ENCODE data around the gene ZNF837.

The ZNF837 gene

GRCh38 chr19:58334691-58335249 lies 46.1 kb downstream of the ZNF837 start:
- Mint-ChIP-seq H3K4me3 (no peak overlapping the region), H3K9me3 (peaks cover 8% of the 10 kb centered on the region), H3K4me1 (ENCODE audit: low read depth) (peaks cover 4% of the 10 kb centered on the region), H3K27me3 (ENCODE audit: low read depth) (no peaks in the 10 kb centered on the region), H3K36me3 (ENCODE audit: low read depth) (peaks cover 31% of the 10 kb centered on the region), H3K27ac (no peak overlapping the region)

DNA sequence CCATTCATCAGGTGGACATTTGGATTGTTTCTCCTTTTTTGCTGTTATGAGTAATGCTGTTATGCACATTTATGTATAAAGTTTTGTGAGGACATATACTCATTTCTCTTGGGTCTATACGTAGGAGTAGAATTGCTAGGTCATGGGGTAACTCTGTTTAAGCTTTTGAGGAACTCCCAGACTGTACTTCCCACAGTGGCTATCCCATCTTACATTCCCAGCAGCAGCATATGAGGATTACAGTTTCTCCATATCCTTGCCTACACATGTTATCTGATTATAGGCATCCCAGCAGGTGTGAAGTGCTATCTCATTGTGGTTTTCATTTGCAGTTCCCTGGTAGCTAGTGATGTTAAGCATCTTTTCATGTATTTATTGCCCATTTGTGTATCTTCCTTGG lies 48.1 kb downstream of the ZNF837 start:
- Mint-ChIP-seq H3K4me1 (ENCODE audit: low read depth) (peaks cover 10% of the 10 kb centered on the region), H3K27ac (no peak overlapping the region), H3K4me3 (no peak overlapping the region), H3K9me3 (no peaks in the 10 kb centered on the region), H3K36me3 (ENCODE audit: low read depth) (peaks cover 13% of the 10 kb centered on the region), H3K27me3 (ENCODE audit: low read depth) (no peaks in the 10 kb centered on the region)

DNA sequence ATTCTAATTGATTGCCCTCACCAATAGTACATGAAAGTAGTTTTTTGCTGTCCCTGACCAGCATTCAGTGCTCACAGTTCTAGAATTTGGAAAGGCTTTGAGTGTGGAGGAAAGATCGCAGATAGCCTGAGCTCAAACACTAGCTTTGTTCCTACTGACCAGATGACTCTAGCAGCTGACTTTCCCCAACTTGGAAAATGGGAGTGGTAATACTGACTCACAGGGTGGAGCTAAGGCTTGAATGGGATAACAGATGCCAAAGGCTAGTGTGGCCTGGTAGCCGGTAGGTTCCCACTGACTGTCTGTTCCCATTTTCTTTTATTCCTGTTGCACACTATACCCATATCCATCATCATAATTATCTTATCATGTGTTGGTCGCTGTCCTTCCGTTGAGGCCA lies 50.4 kb downstream of the ZNF837 start:
- peaks cover 10% of the 10 kb centered on the region for H3K4me1 Mint-ChIP-seq (ENCODE audit: low read depth)
- H3K36me3 Mint-ChIP-seq (ENCODE audit: low read depth): peaks cover 5% of the 10 kb centered on the region
- H3K27me3 Mint-ChIP-seq (ENCODE audit: low read depth): no peaks in the 10 kb centered on the region
- H3K9me3 Mint-ChIP-seq: no peaks in the 10 kb centered on the region
- no peak overlapping the region for H3K4me3 Mint-ChIP-seq
- no peak overlapping the region for H3K27ac Mint-ChIP-seq

- H3K4me3 Mint-ChIP-seq: no peak overlapping the region
- peaks cover 10% of the 10 kb centered on the region for H3K4me1 Mint-ChIP-seq (ENCODE audit: low read depth)
- H3K27me3 Mint-ChIP-seq (ENCODE audit: low read depth): no peaks in the 10 kb centered on the region
- no peak overlapping the region for H3K27ac Mint-ChIP-seq
- no peaks in the 10 kb centered on the region for H3K36me3 Mint-ChIP-seq (ENCODE audit: low read depth)
- no peaks in the 10 kb centered on the region for H3K9me3 Mint-ChIP-seq
These were observed 51.8 kb downstream of the ZNF837 start for GRCh38 chr19:58328999-58329398.

DNA sequence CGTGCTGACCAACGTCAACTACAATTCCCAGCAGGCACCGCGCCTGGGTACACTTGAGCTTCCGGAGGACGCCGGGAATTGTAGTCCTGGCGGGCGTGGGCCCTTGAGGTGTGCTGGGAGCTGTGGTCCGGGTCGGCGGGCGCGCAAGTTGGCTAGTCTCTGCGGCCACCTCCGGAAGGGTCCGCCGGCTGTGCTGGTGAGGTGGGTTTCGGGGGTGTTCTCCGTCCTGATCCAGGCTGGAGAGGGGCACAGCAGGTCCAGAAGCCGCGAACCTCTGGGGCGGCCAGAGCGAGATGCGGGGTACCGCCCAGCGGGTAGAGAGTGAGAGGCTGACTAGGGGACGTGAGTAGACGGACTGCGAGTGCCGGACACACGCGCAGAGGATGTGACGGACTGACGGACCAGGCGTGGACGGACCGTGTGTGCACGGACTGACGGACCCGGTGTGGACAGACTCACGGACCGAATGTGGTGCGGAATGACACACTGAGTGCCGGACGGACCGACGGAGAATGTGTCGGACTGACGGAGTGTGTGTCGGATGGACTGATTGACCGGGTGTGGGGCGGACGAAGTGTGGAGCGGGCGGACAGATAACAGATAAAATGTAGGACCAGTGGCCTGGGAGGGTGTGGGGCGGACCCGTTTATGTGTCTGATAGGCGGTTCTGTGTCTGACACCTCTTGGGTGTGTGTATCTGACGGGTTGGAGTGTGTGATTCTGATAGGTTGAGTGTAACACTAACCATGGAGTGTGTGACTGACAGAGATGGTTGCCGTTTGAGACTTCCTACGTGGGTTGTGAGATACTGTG lies 53.7 kb downstream of the ZNF837 start, which contains the start of gene ZSCAN22:
Gene ZSCAN22, plus strand, starts transcription at position 81 of the 813 bp plus-strand sequence. CDS start 7,809 bp downstream, outside the sequence.
- Mint-ChIP-seq H3K4me3 (no peak within 1 kb of the TSS), H3K27ac (no peak within 1 kb of the TSS), H3K36me3 (ENCODE audit: low read depth) (peaks cover 8% of the 10 kb centered on the region), H3K27me3 (ENCODE audit: low read depth) (no peaks in the 10 kb centered on the region), H3K4me1 (ENCODE audit: low read depth) (peaks cover 12% of the 10 kb centered on the region), H3K9me3 (no peaks in the 10 kb centered on the region)

GRCh38 chr19:58326501-58326913 lies 54.3 kb downstream of the ZNF837 start:
- Mint-ChIP-seq H3K9me3 (no peaks in the 10 kb centered on the region), H3K36me3 (ENCODE audit: low read depth) (peaks cover 8% of the 10 kb centered on the region), H3K4me1 (ENCODE audit: low read depth) (peaks cover 12% of the 10 kb centered on the region), H3K27ac (no peak overlapping the region), H3K4me3 (no peak overlapping the region), H3K27me3 (ENCODE audit: low read depth) (no peaks in the 10 kb centered on the region)

DNA sequence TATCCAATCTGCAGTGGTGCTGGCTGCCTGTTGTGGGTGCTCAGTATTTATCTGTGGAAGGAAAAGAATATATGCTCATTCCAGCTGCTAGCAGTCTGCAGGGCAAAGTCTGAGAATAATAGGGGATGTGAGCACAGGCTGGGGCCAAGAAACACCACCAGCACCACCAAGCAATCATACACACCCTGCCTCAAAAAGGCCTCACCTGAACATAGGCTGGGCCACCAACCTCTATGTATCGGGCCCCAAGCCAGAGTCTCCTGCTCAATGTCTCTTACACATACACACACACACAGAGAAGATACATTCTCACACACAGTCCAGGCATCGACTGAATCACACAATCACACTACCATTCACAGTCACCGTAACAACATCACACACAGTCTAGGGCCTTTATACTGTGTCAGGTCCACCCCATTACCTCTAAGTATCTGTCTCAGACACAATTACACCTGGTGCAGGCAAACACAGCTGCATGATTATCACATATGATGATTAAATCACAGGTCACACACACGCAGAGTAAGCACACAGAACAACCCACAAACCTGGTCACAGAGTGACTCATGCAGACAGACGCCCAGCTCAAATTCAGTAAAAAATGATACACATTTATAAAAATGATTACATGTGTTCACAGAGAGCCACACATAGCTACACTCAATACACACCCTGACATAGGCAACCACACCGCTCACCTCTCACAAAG lies 55.4 kb downstream of the ZNF837 start:
- H3K4me3 Mint-ChIP-seq: no peak overlapping the region
- no peak overlapping the region for H3K27ac Mint-ChIP-seq
- no peaks in the 10 kb centered on the region for H3K9me3 Mint-ChIP-seq
- peaks cover 12% of the 10 kb centered on the region for H3K4me1 Mint-ChIP-seq (ENCODE audit: low read depth)
- H3K36me3 Mint-ChIP-seq (ENCODE audit: low read depth): peaks cover 8% of the 10 kb centered on the region
- no peaks in the 10 kb centered on the region for H3K27me3 Mint-ChIP-seq (ENCODE audit: low read depth)

- Mint-ChIP-seq H3K27ac (no peak overlapping the region), H3K27me3 (ENCODE audit: low read depth) (no peaks in the 10 kb centered on the region), H3K4me1 (ENCODE audit: low read depth) (peaks cover 6% of the 10 kb centered on the region), H3K9me3 (no peaks in the 10 kb centered on the region), H3K36me3 (ENCODE audit: low read depth) (peaks cover 22% of the 10 kb centered on the region), H3K4me3 (no peak overlapping the region)
These were observed 61.6 kb downstream of the ZNF837 start for GRCh38 chr19:58319241-58319640.

DNA sequence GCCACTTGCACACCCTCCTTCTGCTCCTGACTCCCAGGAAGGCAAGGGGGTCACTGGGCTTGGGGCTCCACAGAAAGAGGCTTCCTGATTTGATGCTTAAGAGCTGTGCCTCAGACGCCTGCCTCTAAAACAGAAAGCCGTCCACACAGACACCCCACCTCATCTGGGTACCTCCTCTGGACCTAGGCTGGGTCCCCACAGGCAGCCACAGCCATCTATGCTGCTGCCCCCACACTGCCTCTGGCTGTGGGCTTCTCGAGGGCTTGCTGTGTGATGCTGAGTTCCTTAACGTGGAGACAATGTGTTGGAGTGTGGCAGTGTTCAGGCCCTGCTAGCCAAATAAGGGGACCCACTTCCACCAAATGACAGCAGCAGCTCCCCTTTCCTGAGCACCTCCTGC lies 62.5 kb downstream of the ZNF837 start:
- H3K9me3 Mint-ChIP-seq: no peaks in the 10 kb centered on the region
- H3K27ac Mint-ChIP-seq: no peak overlapping the region
- H3K4me3 Mint-ChIP-seq: no peak overlapping the region
- no peaks in the 10 kb centered on the region for H3K27me3 Mint-ChIP-seq (ENCODE audit: low read depth)
- peaks cover 26% of the 10 kb centered on the region for H3K36me3 Mint-ChIP-seq (ENCODE audit: low read depth)
- H3K4me1 Mint-ChIP-seq (ENCODE audit: low read depth): peaks cover 3% of the 10 kb centered on the region

All from T-helper 1 cell treated with Interleukin-12 subunit alpha and Interleukin-12 subunit beta and Interleukin-4 antibody, amounts not matched to agents 30 μg/mL and 1 μg/mL, for 36 hours (primary cell).